NCI-H1694 treated with DMSO at 0.1 percent for 48 hours (cell line): ENCODE data around the gene PFKP.
"Not testable (repeated sequence)": the region's sequence is repeated elsewhere in the genome, so short reads cannot be mapped to it uniquely, and the experiment has no call there.

Experiments used
- DNase-seq: peaks from one replicate; lab custom pipeline; 2025; lab: John Stamatoyannopoulos, UW

Gene PFKP

DNA sequence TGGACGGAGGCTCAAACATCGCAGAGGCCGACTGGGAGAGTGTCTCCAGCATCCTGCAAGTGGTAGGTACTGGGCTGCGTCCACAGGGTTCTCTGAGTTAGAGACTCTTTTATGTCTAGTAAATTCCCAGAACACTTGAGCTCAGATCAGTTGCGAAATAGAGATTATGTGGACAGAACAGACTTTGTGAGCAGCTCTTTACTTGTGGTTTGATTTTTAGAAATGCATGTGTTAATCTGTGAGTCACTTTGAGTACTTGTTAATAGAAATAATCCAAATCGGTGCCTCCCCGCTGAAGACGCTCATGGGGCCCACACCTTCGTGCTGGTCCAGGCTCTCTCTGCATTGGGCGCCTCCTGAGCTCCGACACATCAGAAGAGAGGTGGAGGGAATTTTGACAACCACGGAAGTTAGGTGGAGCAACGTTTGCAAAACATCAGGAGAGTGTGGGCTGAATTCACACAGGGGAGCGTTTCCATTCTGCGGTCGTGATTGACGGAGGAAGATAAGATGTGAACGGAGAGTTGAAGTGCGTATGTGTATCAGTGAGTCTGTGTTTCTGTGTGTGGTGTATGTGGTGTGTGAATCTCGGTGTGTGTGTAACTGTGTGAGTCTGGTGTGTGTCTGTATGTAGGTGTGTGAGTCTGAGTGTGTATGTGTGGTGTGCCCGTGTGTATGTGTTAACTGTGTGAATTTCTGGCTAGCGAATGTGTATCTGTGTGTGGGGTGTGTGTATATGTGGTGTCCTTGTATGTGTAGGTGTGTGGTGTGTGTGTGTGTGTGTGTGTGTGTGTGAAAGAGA, 32.1 kb downstream of the PFKP start:
- DNase-seq, result no peak

DNA sequence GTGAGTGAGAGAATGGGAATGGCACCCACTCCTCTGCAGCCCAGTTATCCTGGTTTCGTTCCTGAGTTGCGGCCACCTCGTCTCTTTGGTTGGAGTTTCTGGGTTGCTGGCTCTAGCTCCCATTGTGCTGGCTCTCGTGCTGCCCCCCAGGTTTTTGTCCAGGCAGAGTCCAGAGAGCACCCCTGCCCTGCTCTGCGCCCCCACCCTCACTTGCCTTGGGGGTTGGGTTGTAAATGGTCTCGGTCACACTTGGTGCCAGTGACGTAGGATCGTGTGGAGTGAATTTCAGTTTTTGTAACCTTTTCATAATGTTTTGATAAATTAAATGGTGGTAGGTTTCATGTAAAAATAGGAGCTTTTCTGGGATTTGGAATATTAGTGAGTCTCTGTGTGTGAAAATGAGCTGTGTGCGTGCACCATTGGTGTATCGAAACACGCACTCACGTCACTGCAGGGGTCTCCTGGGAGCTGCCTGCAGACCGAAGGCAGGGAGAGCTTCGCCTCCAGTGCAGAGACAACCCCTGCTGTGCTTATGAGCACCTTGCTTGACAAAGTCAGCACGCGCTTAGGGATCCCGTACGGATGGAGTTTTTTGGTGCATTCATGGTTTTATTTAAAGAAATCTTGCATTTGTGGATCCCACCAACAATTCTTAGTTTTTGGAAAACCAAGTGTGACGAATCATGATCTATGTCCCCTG, 32.9 kb downstream of the PFKP start:
- DNase-seq, result no peak

DNA sequence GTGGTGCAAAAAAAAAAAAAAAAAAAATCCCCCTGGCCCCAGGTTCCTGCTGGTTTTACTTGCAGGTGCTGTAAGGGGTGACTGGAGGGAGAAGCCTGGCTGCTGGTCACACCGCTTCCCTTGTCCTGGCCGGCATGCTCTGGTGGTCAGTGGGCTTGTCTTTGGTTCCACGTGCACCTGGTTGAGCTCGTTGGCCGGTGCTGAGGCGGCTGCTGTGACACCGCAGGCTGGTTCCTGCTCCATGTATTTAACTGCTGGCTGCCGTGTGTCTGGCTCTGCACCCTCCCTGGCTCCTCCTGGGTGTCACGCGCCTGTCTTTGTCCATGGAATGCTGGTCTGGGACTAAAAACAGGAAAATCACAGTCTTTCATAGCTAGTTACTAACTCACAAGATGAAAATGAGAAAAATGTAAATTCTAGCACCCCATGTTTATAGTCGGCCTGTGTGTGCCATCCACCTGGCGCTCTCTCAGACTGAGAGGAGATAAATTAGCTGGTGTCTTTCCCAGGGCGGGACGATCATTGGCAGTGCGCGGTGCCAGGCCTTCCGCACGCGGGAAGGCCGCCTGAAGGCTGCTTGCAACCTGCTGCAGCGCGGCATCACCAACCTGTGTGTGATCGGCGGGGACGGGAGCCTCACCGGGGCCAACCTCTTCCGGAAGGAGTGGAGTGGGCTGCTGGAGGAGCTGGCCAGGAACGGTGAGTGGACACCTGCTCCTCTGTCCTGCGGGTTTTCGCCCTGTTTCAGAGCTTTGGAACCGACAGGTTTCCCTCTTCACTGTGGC, 33.7 kb downstream of the PFKP start:
- DNase-seq, result no peak

DNA sequence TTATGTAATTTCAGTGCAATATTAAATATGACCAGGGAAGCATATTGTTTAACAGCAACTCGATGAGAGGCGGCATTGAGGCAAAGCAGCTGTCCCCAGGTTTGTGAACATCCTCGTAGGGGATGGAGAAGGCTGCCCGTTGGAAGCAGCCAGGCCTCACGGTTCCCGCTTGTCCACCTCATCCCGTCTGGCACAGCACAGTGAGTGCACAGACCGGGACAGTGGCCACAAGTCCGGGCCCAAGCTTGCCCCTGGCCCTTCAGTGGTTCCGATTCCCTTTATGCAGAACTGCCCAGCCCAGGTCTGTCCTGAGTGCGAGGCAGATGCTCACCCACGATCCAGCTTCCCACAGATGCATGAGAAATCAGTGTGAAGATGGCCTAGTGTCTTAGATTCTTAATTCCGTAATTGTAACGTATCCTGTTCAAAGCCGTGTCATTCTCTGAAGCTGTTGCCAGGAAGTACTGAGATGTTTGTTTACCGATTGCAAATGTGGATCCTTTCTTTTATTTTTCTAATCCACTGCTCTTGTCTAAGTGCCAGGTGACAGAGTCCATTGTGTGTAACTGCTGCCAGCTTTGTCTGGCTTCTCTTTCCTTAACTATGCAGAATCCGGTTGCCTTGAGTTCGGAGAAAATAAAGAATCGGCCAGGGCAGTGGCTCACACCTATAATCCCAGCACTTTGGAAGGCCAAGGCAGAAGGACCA, 35.5 kb downstream of the PFKP start:
- DNase-seq, result no peak

DNA sequence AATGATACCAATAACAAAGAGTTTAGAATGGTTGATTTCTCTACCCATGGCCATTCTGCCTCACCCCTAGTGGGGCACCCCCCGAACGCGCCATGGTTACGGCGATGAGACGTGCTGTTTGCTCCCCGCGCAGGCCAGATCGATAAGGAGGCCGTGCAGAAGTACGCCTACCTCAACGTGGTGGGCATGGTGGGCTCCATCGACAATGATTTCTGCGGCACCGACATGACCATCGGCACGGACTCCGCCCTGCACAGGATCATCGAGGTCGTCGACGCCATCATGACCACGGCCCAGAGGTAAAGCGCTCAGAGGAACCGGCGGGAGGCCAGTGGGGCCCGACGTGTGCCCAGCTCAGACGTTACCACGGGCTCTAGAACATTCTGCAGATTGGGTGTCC, 36.3 kb downstream of the PFKP start:
- no peak for DNase-seq

DNA sequence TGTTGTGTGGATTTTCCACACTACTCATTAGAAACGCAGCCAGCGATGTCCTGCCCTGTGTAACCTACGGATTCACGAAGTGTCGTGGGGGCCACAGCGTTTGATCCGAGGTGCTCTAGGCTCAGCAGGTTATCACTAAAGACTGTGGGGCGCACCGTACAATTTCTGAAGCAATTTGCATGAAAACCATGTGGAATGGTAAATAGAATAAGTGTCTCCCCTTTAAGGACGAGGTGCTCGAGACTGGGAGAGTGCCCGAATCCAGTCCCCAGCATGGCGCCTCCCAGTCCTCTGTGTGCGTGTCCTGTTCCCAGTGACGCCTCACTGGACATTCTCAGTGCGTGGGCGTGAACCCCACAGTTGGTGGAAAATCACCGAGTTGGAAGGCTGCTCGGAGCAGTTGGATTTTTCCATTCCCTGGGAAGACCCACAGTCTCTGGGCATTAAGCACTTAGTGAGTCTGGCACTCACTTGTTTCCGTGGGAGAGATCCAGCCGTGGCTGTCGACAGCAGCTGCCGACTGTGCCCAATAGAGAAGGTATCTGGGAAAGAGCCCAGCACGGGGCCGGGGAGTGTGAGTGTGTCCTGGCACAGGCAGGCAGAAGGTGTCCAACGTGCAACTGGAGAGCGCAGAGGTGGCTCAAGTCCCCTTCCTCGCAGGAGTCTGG, 37.0 kb downstream of the PFKP start:
- DNase-seq, result no peak

DNA sequence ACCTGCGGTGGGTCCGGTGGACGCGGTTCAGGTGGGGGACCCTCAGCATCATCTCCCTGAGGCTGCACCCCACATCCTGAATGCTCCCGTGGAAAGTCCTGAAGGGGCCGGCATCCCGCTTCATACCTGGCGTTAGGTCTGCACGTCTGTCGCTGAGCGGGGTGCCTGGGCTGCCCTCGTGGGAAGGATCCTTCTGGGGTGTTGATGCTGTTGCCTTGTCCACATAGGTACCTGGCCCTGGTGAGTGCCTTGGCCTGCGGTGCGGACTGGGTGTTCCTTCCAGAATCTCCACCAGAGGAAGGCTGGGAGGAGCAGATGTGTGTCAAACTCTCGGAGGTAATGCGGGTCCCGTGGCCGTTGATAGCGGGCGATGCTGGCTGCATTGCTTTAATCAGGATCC, 37.8 kb downstream of the PFKP start:
- no peak for DNase-seq

DNA sequence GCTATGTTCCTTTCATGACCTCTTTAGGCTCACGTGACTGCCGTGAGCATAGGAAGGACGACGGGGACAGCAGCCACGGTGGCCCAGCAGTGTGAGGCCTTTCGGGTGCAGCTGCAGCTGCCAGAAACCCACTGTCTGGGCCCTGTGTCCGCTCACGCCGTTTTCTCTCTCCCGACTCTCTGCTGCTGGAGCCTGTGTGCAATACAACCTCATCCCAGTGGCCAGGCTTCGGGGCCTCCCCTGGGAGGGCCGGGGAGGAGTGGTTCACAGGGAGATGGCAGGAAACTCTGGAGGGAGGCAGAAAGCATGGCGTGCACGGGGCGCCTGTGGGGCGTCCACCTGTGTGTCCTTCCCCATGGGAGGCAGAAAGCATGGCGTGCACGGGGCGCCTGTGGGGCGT, 38.6 kb downstream of the PFKP start:
- DNase-seq, result no peak

DNA sequence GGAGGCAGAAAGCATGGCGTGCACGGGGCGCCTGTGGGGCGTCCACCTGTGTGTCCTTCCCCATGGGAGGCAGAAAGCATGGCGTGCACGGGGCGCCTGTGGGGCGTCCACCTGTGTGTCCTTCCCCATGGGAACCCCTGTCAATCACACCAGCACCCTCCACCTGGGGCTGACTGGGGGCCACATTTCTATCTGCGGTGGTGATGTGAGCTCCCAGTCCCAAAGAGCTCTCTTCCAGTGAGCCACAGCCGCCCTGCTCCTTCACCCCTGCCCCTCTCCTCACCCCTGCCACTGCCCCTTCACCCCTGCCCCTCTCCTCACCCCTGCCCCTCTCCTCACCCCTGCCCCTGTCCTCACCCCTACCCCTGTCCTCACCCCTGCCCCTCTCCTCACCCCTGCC, 39.0 kb downstream of the PFKP start:
- DNase-seq, result not testable (repeated sequence)

DNA sequence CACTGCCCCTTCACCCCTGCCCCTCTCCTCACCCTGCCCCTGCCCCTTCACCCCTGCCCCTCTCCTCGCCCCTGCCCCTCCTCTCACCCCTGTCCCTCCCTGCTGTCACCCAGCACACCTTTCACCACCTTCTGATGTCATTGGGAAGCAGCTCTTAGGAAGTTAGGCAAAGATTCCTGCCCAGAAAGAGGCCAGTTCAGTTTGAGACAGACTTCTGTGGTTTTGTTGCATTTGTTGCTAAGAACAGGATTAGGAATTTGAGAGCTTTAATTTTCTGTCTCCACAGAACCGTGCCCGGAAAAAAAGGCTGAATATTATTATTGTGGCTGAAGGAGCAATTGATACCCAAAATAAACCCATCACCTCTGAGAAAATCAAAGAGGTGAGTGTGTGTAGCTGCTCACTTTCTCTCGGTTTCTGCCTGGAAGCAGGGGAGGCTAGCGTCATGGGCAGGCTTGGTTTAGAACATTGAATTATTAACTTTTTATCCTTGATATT, 39.6 kb downstream of the PFKP start:
- no peak for DNase-seq

DNA sequence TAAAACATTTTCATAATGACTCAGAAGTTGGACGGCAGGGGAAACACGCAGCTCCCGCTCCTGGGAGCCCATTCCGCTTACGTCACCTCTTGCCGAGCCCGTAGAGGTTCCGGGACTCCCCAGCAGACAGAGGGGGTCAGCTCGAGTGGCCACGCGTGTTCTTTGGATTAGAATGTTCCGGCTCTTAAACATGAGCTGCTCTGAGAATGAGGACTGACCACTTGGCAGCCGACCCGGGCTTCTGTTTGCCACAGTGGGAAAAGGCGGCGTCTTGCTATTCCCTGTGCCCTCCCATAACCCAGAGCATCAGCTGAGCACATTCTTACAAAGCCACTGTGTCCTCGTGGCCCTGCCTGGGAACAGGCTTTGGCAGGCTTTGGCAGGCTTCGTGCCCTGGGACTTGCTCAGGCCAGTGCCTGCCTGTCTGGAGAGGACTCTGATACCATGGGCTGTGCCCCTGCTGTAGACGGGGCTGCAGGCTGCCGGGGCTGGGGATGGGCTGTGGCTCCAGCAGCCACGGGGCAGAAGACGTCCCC, 40.1 kb downstream of the PFKP start:
- DNase-seq, result no peak

DNA sequence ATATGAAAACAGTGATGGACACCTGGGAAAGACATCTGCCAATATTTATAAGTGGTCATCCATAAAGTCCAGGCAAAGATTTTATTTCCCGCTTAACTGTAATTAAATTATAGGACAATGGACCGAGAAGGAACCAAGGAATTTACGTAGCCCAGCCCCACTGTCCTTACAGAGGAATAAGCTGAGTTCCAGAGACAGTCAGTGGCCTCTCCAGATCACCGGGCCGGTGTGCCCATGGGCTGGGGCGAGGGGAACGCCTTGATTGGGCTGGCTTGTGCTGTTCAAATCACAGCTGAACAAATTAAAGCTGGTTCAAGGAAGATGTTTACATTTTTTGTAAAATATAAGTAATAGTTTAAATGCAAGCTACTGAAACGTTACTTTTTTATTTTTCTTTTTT, 40.7 kb downstream of the PFKP start:
- no peak for DNase-seq

DNA sequence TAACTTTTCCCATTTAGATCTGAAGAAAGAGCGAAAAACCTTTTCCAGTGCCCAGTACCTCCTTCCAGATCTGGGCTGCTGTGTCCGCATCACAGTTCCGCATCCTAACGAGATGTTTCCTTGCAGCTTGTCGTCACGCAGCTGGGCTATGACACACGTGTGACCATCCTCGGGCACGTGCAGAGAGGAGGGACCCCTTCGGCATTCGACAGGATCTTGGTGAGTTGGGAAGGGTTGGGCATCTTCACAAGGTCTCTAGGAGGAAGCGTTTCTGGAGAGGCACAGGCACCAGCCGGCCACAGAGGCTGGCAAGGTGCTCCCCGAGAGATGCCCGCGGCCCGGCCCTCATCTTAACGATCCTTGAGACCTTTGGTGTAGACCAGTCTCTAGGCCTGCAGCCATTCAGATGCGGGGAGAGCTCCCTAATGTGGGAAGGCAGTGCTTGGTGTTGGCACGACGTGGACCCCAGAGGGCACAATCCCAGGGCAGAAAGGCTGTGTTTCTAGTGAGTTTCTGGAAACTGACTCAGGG, 41.3 kb downstream of the PFKP start:
- no peak for DNase-seq

DNA sequence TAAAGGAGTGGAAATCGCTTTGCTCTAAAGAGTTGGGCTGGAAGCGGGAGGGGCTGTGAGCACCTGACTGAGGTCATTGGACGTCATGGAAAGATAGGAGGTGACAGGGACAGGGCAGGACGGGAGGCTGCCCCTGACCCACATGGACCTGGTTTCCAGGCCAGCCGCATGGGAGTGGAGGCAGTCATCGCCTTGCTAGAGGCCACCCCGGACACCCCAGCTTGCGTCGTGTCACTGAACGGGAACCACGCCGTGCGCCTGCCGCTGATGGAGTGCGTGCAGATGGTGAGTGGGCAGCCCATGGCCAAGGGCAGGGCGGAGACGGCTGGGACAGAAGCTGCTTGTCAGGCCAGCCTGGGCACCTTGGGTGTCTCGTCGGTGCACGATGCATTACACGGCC, 41.8 kb downstream of the PFKP start:
- DNase-seq, result no peak

DNA sequence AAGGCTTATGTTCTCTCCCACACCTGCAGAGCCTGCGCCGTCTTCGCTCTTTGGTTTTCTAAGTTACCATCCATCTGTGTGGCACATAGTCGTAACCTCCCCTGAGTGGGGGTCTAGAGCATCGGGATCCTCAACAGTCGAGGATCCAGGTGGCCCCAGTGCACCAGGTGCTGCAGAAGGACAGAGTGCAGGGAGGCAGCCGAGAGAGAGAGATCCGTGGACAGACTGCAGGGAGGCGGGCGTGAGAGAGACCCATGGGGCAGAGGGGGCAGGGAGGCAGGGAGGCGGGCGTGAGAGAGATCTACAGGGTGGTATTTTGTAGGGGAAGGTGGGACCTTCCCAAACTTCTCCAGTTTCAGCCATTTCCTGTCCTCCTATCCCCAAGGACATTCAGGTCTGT, 42.3 kb downstream of the PFKP start:
- no peak for DNase-seq

DNA sequence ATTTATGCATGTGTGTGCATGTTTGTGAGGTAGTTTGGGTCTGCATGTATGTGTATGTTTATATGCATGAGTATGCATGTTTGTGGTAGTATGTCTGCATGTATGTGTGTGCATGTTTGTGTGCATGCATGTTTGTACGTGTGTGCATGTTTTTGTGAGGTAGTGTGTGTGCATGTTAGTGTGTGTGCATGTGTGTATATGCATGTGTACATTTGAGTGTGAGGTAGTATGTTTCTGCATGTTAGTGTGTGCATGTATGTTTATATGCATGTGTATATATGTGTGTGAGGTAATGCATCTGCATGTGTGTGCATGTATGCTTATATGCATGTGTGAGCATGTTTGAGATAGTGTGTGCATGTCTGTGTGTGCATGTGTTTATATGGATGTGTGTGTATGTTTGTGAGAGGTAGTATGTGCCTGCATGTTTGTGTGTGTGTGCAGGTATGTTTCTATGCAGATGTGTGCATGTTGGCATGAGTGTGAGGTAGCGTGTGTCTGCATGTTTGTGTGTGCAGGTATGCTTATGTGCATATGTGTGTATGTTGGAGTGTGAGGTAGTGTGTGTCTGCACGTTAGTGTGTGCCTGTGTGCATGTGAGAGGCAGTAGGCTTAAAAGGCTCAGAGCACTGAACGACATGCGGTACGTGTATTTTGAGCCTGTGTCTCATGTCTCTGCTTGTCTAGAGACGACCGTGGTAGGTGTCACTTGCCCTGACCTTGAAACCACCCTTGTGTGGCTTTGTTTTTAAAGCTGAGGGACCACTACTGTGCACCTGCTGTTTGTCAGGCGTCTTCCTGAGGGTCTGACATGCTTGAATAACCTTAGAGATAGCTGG, 43.7 kb downstream of the PFKP start:
- no peak for DNase-seq

DNA sequence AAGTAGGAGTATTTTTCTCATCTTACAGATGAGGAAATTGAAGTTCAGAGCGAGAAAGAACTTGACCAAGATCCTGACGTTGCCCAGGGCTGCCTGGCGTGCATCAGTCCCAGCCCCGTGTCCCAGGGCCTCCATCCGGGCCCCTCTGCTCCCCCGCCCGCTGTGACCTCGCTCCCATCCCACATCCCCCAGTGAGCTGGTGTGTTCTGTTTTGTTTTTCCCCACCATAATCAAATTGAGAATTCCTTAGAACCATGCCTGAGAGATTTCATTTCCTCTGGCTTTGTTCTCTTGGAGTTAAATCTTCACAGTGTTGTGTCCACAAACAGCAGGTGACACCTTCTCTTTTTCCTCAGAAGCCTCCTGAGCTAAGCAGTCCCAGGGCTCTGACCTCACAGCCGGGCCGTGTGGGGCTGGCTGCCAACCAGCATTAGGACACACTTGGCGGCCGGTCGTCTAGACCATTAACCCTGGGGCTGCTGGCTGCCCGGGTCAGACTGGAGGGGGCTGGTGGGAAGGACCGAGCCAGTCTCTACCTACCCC, 44.3 kb downstream of the PFKP start:
- no peak for DNase-seq

DNA sequence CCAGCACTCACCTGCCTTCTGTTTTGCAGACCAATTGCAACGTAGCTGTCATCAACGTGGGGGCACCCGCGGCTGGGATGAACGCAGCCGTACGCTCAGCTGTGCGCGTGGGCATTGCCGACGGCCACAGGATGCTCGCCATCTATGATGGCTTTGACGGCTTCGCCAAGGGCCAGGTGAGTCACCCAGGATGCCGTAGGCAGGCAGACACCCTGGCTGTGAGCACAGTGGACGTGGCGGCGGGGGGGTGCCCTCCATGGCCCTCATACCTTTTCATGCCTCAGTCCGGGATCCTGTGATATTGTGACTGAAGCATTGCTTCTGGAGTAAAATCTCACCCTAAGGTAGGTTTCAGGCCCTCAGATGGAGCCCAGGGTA, 46.0 kb downstream of the PFKP start:
- no peak for DNase-seq

DNA sequence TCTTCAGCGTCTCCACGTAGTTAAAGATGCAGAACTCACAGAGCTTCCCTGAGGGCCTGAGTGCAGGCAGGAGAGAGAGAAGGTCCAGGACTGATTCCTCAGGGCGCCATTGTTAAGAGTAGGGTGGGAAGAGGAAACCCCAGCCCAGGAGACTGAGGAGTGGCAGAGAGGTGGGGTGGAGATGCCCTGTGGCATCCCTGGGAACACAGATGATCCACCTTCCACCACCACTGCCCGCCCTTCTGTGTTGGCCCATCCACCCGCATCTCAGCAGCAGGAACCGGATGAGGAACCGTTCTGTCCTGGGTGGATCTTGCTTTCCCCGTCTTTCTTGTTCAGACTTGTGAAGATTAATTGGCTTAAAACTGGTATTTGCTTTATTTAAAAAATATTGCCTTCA, 48.3 kb downstream of the PFKP start:
- DNase-seq, result no peak
